SK-N-MC (cell line): ENCODE results near the gene SERPINB12.

ENCODE experiments used
- EZH2 ChIP-seq: fragments of 200-600 bp; sonication (generic); IDR thresholded peaks from one replicate; pipeline ENCODE4 v1.6.1; 2017; ENCODE audit warnings: antibody characterized with exemption
- FOXP2 ChIP-seq: optimal IDR thresholded peaks from 2 replicates; pipeline ENCODE3; 2011; ENCODE audit warnings: mild to moderate bottlenecking, moderate library complexity; ENCODE audit not compliant: insufficient read depth; ENCODE audit errors: extremely low read length, control extremely low read depth
- POLR2AphosphoS5 ChIP-seq: IDR thresholded peaks from 2 replicates; pipeline ENCODE4 v1.6.1; 2012; ENCODE audit warnings: mild to moderate bottlenecking, low read depth, low read length, borderline replicate concordance

GRCh38 chr18:63596964-63597363, 54.8 kb downstream of the SERPINB12 start:
- TF ChIP-seq POLR2AphosphoS5: no peak
- no peak for TF ChIP-seq EZH2
- TF ChIP-seq FOXP2: no peak
